HG02870 (cell line): ENCODE measurements around the gene PIGL.
"Not testable (repeated sequence)": the region's sequence is repeated elsewhere in the genome, so short reads cannot be mapped to it uniquely, and the experiment has no call there.

Experiments used
- ATAC-seq: cut with Tn5 transposase; IDR thresholded peaks from one replicate; pipeline ENCODE4 v1.9.1; 2021; ENCODE audit warnings: mild to moderate bottlenecking, moderate library complexity; ENCODE audit not compliant: unreplicated experiment

PIGL gene

DNA sequence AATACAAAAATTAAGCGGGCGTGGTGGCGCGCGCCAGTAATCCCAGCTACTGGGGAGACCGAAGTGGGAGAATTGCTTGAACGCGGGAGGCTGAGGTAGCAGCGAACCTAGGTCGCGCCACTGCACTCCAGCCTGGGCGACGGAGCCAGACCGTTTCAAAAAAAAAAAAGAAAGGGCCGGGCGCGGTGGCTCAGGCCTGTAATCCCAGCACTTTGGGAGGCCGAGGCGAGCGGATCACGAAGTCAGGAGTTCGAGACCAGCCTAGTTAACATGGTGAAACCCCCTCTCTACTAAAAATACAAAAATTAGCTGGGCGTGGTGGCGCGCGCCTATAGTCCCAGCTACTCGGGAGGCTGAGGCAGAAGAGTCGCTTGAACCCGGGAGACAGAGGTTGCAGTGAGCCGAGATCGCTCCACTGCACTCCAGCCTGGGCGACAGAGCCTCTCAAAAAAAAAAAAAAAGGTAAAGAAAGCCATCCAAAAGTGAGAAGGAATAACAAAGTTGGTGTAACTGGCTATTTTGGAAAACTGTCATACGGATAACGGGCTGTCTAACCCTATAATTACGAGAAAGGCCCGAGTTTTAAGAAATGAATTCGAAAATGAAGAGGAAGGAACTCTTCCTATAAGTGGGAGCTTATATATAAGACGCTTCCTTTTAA is 539 bp upstream of the PIGL start:
- ATAC-seq, result not testable (repeated sequence)

DNA sequence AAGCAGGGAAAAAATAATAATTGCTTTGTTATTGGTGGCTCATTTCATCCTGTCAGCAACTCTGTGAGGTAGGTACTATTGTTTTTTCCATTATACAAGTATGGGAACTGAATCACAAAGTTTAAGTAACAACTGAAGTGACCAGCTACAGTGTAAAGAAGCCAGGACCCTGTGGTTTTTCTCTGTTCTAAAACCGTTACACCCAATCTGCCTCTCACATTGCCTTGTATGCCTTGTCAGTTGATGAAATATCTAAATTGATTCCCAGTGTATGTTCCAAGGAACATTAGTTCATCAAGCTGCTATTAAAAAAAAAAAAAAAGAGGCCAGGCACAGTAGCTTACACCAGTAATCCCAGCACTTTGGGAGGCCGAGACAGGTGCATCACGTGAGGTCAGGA is 5.4 kb downstream of the PIGL start:
- ATAC-seq, result no peak

DNA sequence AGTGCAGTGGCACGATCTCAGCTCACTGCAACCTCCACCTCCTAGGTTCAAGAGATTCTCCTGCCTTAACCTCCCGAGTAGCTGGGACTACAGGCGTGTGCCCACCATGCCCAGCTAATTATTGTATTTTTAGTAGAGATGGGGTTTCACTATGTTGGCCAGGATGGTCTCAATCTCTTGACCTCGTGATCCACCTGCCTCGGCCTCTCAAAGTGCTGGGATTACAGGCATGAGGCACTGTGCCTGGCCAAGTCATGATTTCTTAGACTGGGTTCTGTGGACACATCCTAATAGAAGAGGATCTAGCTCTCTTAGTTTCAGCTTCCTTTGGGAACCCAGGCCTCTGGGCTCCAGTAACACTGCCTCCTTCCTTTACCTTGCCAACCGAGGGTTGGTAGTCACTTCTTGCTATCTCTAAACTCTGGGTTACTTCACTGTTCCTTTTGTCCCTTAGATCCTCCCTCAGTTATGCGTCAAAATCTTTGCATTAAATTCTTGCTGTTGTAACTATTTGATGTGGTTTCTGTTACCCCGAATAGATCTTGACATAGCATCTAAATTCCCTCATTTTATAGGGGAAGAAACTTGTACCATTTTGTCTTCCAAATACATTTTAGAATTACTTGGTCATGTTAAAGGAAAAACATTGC is 13.0 kb downstream of the PIGL start:
- not testable (repeated sequence) for ATAC-seq

DNA sequence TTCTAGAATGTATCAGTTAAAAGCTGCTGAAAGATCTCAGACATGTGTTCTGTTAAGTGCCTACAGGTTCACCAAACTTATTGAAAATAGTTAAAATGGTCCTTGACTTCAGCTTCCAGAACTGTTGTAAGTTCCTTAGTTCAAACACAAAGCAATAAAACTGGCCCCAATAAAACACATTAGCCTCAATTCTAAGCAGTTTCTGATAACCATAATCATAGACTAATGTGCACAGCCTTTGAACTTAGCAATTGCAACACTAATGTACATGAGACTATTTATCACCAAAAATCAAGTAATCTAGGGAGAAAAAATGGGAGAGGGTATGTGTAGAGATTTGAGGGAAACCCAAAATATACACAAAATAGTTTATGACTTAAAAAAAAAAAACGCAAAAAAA is 15.4 kb downstream of the PIGL start:
- ATAC-seq, result no peak

DNA sequence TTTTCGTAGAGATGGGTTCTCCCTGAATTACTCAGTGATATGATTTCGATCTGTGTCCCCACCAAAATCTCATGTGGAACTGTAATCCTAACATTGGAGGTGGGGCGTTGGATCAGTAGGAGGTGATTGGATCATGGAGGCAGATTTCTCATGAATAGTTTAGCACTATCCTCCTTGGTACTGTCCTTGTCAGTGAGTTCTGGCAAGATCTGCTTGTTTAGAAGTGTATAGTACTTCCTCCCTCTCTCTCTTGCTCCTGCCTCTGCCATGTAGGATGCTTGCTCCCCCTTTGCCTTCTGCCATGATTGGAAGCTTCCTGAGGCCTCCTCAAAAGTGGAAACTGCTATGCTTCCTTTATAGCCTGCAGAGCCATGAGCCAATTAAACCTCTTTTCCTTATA is 22.9 kb downstream of the PIGL start:
- no peak for ATAC-seq

DNA sequence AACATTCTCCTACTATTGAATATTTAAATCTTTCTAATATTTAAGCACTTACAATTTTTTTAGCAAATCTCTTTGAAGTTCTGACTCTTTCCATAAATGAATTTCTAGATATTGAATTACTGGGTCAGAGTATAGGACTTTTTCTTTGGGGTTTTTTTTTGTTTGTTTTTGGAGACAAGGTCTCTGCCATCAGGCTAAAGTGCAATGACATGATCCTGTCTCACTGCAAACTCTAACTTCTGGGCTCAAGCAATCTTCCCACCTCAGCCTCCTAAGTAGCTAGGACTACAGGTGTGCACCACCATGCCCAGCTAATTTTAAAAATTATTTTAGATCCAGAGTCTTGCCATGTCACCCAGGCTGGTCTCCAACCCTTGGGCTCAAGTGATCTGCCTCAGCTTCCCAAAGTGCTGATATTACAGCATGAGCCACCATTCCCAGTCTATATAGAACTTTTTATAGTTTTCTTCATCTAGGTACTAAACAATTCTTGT is 24.9 kb downstream of the PIGL start:
- ATAC-seq, result no peak

DNA sequence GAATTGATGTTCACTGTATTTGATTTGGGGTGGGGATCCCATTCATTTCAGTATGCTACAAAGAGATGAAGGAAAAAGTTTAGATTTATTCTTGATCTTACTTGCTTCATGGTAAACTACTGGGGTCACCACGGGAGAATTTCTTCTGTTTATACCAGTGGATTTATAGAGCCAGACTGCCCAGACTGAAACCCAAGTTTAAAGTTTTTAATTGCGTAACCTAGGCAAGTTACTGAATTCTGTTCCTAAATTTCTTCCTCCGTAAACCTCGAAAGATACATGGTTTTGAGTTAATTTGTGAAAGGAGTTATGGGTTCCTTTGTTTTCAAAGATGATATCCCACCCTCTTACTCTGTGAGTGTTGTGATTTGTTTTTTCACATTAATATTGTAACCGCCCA is 26.4 kb downstream of the PIGL start:
- no peak for ATAC-seq

DNA sequence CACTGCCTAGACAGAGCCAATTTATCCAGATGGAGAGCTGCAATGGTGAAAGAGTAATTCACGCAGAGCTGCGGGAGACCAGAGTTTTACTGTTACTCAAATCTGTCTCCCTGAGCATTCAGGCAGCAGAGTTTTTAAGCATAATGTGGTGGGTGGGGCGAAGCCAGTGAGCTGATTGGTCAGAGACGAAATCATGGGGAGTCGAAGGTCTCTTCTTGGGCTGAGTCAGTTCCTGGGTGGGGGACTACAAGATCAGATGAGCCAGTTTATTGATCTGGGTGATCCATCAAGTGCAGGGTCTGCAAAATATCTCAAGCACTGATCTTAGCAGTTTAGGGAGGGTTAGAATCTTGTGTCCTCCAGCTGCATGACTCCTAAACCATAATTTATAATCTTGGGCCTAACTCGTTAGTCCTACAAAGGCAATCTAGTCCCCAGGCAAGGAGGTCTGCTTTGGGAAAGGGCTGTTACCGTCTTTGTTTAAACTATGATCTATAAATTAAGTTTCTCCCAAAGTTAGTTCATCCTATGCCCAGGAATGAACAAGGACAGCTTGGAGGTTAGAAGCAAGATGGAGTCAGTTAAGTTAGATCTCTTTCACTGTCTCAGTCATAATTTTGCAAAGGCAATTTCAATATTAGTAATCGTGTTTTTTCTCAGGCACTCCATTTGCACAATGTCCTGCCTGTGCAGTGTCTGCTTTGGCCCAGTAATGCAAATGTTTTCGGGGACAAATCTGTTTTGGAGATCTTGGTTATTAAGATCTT is 27.0 kb downstream of the PIGL start:
- no peak for ATAC-seq

DNA sequence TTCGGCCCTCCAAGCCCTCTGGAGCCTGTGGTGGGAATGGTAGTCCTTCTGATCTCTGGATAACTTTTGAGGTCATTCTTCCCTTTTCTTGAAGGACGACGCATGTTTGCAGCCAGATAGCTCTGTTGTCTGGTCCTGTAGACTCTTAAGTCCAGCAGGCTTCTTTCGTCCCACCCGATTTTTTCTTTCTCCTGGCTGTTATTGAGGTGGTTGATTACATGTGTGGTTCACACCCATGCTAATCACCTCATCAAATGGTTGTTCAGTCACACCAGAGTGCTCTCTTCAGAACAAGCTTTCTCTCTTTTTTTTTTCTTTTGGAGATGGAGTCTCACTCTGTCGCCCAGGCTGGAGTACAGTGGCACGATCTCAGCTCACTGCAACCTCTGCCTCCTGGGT is 30.6 kb downstream of the PIGL start:
- no peak for ATAC-seq

DNA sequence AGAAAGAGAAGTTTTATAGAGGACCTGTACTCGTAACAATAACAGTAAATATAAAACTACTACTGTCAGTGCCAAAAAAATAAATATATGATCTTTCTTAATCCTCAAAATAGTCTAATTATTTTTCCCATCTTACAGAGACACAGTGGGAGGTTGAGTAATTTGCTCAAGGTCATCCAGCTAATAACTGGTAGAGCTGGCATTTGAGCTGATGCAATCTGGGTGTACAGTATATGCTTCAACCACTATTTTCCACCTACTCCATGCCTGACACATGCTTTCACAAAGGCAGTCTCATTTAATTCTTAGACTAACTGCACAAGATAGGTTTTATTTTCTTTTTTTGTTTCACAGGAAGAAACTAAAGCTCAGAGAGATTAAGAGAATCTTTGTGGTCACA is 33.6 kb downstream of the PIGL start:
- no peak for ATAC-seq

DNA sequence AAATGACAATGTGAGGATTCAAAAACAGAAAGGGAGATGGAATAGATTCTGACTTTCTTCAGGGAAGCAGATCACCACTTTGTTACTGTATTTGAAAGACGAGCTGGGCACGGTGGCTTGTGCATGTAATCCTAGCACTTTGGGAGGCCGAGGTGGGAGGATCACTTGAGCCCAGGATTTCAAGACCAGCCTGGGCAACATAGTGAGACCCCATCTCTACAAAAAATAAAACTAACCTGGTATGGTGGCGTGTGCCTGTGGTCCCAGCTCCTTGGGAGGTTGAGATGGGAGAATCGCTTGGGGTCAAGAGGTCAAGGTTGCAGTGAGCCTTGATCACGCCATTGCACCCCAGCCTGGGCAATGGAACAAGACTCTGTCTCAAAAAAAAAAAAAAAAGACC is 34.0 kb downstream of the PIGL start:
- no peak for ATAC-seq

DNA sequence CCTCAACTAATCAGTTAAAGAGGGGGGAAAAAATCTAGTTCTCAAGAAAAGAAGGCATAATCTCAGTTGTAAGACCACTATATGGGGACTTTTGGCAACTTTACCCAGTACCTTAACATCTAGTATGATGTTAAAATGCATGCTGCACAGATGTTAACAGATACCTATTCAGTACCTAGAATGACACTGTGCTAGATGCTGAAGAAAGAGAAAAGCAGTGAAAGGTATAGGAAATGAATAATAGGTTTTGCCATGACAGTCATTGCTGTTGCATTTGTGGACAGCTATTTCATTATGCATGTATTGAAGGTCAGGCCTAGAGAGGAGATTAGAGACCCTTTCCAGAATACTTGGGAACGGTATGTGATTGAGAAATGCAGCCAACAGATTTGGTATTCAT is 34.5 kb downstream of the PIGL start:
- no peak for ATAC-seq

DNA sequence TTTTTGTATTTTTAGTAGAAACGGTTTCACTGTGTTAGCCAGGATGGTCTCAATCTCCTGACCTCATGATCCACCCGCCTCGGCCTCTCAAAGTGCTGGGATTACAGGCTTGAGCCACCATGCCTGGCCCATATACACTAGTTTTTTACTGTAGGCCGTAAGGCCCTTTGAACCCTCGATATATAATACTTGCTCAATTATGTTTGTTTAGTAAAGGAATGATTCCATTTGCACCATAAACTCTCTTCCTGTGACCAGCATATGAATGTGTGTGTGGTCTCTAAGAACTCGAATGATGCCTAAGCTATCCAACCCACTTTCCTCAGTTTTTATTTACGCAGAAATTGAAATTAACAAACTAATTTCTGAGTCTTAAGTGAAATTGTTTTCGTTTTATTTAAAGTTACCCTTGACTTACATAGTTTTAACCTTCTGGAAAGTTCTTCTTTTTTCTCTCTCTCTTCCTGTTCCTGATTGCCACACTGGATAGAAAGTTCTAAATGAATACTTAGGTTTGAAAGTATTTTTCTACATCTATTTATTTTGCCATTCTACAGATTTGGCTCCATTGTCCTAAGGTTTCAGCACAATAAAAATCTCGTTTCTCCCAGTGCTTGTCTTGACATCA is 37.9 kb downstream of the PIGL start:
- ATAC-seq, result no peak

DNA sequence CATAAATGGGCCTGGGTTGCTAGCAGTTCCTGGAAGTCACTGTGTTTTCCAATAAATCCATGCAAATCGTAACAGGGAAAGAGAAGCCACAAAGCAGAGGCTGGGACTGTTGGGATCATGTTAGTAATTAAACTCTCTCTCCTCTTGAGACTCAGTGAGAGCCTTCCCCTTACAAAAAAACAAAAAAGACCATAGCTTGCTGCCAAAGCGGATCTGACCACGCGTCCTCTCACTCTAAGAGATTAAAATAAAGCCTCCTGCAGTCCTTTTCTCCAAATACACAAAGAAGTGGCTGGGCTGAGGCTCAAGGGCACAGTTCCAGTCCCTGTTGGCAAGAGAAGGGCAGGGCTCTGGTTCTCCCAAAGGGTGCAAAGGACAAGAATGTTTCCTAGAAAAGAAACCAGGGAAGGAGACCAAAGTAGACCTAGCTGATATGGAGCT is 38.5 kb downstream of the PIGL start:
- ATAC-seq, result no peak

DNA sequence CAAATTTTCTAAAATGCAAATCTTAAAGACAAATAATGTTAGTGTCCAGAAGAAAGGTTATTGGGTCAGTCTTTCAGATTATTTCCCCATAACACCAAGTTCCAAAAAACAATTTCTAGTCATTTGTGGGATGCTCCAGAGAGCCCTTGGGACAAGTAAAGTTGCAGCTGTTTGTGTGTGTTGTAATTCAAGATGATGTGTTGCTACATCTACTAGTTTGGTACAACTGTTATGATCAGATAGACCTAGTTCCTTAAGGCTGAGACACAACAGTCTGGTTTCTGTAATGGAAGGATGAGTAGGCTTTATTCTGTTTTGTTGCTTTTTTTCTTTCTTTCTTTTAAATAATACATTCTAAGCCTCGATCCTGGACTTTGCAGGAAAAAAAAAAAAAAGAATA is 41.9 kb downstream of the PIGL start:
- ATAC-seq, result no peak

DNA sequence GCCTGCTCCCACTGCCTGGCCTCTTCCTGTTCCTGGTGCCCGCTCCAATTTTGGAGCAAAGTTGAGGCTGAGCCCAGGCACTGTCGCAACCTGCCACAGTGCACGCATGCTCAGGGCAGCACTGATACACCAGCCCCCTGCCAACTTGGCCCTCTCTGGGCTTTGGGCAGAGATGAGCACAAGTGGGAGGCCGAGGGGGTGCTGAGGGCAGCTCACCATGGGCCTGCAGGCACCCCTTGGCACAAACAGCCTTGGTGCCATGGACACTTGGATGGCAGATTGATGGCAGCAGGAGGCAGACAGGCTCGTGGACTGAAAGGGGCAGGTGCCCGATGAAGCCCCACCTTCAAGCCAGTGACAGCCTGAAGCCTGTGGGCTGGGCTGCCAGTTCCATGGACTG is 42.9 kb downstream of the PIGL start:
- no peak for ATAC-seq

DNA sequence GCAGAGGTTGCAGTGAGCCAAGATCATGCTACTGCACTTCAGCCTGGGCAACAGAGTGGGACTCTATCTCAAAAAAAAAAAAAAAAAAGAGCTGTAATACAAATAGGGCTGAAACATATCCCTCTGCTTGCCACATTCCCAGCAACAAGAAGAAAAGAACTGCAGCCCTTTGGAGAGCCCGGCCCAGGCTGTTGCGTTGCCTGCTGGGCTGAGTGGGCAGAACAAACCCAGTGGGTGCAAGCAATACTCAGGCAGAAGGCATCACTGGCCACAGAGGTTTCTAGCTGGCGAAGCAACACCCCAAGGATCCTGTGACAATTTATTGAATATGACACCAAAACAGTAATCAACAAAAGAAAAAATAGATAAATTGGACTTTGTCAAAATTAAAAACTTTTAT is 44.0 kb downstream of the PIGL start:
- ATAC-seq, result no peak

DNA sequence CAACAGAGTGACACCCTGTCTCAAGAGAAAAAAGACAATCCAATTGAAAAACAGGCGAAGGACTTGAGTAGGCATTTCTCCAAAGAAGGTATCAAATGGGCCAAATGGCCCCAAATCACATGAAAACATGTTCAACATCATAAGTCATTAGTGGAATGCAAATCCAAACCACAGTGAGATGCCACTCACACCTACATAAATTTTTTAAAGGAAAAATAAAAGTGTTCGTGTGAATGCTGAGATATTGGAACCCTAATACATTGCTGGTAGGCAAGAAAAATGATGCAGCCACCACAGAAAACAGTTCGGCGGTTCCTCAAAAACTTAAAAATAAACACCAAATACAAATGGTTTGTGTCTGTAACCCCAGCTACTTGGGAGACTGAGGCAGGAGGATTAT is 45.2 kb downstream of the PIGL start:
- ATAC-seq, result no peak

DNA sequence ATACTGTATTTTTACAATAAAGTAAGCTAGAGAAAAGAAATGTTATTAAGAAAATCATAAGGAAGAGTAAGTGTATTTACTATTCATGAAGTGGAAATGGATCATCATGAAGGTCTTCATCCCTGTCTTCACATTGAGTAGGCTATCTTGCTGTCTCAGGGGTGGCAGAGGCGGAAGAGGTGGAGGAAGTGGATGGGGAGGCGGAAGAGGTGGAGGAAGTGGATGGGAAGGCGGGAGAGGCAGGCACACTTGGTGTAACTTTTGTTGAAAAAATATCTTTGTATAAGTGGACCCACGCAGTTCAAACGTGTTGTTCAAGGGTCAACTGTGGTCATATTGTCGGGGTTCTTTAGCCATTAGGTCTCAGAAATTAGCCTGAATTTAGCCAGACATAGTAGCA is 50.2 kb downstream of the PIGL start:
- no peak for ATAC-seq

DNA sequence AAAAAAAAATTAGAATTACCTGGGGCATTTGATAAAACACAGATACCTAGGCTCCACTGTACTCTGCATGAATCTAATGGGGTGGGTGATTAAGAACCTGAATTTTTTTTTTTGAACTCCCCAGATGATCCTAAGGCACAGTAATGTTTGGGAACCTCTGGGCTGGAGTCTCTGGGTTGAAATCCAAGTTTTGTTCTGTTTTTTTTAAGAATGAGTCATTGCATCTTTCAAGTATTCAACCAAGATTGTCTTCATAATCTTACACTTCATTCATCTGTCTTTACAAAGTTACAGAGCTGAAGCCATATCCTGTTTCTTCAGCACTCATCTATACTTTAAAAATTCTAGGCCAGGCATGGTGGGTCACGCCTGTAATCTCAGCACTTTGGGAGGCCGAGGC is 52.6 kb downstream of the PIGL start:
- ATAC-seq, result no peak

DNA sequence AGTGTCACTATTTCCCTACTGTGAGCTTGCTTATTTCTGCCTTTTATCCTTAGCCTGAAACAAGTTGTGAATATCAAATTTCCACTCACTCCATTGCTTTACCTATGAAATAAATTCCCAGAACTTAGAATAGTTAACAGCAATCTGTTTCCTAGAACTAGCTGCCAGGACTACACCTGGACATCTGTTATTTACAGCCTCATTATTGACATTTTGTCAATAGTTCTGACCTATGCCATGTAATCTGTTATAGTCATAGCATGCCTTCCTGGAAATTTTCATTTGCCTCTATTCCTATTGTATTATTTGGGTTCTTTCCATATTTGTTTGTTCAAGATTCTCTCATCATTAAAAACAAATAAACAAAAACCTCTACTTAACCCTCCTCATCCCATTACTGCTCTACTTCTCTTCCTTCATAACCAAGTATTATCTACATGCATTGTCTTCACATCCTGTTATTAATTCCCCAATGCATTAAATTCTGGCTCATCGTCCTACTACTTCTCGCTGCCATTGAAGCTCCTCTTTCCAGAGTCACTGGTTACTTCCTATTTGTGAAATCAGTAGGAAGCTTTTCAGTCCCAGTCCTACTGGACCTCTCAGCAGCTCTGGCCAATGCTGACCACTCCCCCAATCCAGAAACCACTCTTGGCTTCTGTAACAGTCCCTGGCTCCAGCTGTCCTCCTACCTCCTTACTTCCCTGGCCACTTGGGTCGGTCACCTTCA is 55.3 kb downstream of the PIGL start:
- ATAC-seq, result no peak
